D721Med (cell line): Measurements from ENCODE around the gene SORL1.

Experiments used
- DNase-seq: peaks from one replicate; pipeline ENCODE4 v3.0.0; 2011; ENCODE audit warnings: low spot score; ENCODE audit not compliant: insufficient read length
- FAIRE-seq: peaks from 2 replicates; lab custom pipeline; 2011; peaks lifted over from hg19 to GRCh38; lab: Jason Lieb, UNC
- TF ChIP-seq, protein P1 (sequence below): IDR thresholded peaks from 2 replicates; pipeline ENCODE4 v1.5.1; 2012; ENCODE audit warnings: mild to moderate bottlenecking, control low read depth; ENCODE audit not compliant: insufficient read depth; ENCODE audit errors: missing control alignments

Gene SORL1

DNA sequence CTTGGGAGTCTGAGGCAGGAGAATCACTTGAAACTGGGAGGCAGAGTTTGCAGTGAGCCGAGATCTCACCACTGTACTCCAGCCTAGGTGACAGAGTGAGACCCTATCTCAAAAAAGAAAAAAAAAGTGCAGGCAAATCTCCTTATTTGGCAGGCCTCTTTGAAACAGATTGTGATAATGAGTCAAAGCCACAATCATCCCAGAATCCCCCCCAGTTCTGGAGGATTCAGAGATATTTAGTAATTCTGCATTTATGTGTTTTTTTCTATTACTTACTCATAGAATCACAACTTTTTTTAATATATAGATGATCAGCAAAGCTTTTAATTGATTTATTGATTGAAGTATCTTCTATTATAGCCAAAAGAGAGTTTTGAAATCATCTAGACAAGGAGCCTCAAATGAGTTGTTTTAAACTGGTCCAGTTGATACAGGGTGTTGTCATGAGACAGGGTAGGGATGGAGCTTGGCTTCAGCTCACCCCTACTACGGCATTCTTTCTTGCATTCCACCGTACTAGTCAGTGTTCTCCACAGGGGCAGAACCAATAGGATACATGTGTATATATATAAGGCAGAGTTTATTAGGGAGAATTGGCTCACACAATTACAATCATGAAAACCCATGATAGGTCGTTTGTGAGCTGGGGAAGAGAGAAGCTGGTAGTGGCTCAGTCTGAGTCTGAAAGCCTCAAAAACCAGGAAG is 39.3 kb upstream of the SORL1 start:
- no peak for FAIRE-seq
- TF ChIP-seq, protein P1, sequence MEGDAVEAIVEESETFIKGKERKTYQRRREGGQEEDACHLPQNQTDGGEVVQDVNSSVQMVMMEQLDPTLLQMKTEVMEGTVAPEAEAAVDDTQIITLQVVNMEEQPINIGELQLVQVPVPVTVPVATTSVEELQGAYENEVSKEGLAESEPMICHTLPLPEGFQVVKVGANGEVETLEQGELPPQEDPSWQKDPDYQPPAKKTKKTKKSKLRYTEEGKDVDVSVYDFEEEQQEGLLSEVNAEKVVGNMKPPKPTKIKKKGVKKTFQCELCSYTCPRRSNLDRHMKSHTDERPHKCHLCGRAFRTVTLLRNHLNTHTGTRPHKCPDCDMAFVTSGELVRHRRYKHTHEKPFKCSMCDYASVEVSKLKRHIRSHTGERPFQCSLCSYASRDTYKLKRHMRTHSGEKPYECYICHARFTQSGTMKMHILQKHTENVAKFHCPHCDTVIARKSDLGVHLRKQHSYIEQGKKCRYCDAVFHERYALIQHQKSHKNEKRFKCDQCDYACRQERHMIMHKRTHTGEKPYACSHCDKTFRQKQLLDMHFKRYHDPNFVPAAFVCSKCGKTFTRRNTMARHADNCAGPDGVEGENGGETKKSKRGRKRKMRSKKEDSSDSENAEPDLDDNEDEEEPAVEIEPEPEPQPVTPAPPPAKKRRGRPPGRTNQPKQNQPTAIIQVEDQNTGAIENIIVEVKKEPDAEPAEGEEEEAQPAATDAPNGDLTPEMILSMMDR, result no peak
- DNase-seq, result no peak

DNA sequence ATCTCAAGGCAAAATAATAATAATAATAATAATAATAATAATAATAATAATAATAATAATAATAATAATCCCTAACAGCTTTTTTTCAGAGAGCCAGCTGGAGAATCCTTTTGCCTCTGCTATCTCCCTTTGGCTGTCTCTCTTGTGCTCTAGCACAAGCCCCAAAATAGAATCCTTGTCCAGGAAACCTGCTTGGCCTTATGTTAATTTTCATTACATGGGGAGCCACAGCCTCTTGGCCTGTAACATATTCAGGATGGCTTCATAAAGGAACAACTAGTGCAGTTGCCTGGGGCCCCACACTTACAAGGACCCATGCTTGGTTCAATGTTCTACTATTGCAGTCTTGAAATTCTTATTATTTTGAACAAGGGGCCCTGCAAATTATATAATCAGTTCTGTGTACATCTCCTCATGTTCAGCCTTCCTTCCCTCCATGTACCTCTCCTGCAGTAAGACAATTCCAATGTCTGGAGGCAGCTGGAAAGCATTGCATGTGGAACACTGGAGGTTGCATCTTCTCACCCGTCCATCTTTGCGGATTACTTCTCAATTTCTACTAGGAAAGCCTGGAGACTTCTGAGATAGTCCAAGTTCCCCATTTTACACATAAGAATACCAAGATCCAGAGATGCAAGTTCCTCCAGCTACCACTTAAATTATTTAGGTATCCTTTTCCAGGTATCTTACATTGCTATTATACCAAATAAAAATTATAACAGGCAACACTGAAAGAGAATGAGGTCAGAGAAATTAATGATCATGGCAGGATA is 37.8 kb upstream of the SORL1 start:
- FAIRE-seq, result no peak
- TF ChIP-seq, protein P1, result no peak
- no peak for DNase-seq

DNA sequence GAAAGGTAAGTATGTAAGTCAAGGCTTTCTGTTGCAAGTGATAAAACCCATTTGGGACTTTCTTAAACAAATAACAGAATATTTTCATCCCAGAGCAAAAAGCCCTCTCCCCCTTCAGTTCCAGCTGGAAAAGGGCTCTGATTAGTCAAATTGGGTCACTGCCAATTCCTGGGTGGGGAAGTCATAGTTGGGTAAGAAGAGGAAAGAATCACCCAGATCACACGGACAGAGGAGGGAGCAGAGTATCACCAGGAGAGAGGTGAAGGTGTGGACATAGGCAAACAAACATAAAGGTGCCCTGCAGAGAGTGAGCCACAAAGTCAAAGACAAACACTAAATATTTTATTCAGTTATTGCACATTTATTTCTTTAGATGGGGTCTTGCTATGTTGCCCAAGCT is 36.3 kb upstream of the SORL1 start:
- DNase-seq (no peak), FAIRE-seq (no peak)
- TF ChIP-seq, protein P1, result no peak

DNA sequence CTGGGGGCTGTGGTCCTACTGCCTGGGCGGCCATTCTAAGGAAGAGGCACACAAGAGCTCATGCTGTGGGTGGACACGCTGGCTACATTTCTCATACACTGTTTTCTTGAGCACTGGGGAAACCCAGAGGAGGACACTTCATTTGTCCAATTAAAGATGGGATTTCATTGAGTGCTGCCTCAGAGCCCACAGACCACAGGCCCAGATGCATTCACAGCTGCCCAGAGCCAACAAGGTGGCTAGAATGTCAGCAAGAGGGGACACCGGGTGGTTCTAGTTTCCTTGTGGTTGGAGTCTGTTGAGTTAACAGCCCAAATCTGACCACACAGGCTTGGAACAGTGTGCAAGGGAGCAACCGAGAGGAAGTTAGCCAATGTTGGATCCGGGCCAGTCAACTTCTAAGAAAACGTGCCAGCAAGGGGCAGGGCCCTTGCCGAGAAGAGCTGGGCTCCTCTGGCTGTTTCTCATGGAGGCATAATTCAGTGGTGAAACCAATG is 35.0 kb upstream of the SORL1 start:
- no peak for FAIRE-seq
- no peak for DNase-seq
- TF ChIP-seq, protein P1, result no peak

DNA sequence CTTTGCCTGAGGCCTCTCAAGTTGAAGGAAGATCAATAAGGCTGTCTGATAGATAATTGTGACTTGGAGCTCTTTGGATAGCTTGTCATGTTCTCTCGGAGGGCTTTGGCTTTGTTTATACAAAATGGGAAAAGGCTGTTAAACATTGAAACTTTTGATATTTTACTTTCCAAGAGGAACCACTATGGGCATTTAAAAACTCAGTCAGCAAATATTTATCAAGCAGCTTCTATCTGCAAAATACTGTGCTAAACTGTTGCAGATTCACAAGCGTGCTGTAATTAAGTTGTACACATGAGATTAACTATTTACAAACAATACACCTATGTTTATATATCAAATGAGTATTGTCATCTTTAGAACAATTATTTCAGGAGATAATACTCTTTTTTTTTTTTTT is 34.5 kb upstream of the SORL1 start:
- DNase-seq, result no peak
- no peak for FAIRE-seq
- TF ChIP-seq, protein P1, result no peak

DNA sequence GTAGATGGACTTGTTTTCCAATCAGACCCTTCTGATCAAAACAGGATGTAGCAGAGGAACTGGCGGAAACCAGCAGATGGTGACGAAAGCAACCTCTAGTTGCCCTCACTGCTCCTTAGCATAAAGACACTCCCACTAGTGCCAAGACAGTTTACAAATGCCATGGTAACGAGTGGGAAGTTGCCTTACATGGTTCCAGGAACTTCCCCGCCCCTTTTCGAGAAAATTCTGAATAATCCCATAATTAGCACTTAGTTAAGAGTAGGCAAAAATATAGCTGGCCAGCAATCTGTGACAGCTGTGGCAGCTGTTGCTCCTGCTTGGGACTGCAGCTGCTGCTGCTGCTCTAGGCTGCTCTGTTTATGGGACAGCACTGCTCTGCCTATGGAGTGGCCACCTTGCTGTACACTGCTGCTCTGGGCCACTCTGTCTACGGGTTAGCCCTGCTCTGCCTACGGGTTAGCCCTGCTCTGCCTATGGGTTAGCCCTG is 33.4 kb upstream of the SORL1 start:
- FAIRE-seq, result no peak
- TF ChIP-seq, protein P1, result no peak
- DNase-seq, result no peak
